Stomach (tissue), 9 donors: ENCODE measurements around the gene IL1RL1. TPM values are rescaled to one million over a fixed set of nuclear protein-coding genes. Genes with fewer than 3 reads are reported as not detected.

Experiments
- DNase-seq, 2 donors: peaks; one replicate each; pipeline versions ENCODE4 v3.0.0 to v3.0.0-alpha.2; 2013 to 2019
- H3K27ac ChIP-seq, 5 donors: fragments of 200-600 bp in 4 of 5; sonication (generic) in 4 of 5; one replicate each; pipeline ENCODE4 v1.5.1; 2013 to 2019; ENCODE audit warnings: mild to moderate bottlenecking in 1 of 5, moderate library complexity in 1 of 5
- H3K27me3 ChIP-seq, 3 donors: fragments of 200-600 bp; sonication (generic); one replicate each; pipeline ENCODE4 v1.5.1; 2017 to 2019; ENCODE audit warnings: mixed run types in 1 of 3
- H3K36me3 ChIP-seq, 4 donors: fragments of 200-600 bp; sonication (generic); 1 replicate in 3 of 4; 2 replicates in 1 of 4; pipeline ENCODE4 v1.5.1; 2016 to 2019
- H3K4me1 ChIP-seq, 4 donors: fragments of 200-600 bp; sonication (generic); one replicate each; pipeline ENCODE4 v1.5.1; 2016 to 2019
- H3K4me3 ChIP-seq, 4 donors: fragments of 200-600 bp; sonication (generic) in 3 of 4; one replicate each; pipeline ENCODE4 v1.5.1; 2016 to 2019; ENCODE audit warnings: mild to moderate bottlenecking in 1 of 4
- H3K9me3 ChIP-seq, 4 donors: fragments of 200-600 bp; sonication (generic); one replicate each; pipeline ENCODE4 v1.5.1; 2016 to 2019
- EP300 ChIP-seq: sonication (generic); formaldehyde crosslinking; IDR thresholded peaks from one replicate; pipeline ENCODE4 v1.6.1; 2017; ENCODE audit warnings: antibody characterized with exemption
- POLR2A ChIP-seq, 4 donors: fragments of 450-650 bp; IDR thresholded peaks; one replicate each; pipeline ENCODE4 v1.6.1; 2016; ENCODE audit warnings: antibody characterized with exemption in 4 of 4, control low read depth in 2 of 4, mild to moderate bottlenecking in 1 of 4, moderate library complexity in 1 of 4
- POLR2AphosphoS5 ChIP-seq, 3 donors: sonication (generic); formaldehyde crosslinking; IDR thresholded peaks; one replicate each; pipeline ENCODE4 v1.6.1; 2016; ENCODE audit warnings: antibody characterized with exemption in 3 of 3
- WGBS, 5 donors: extraction: QIAGEN DNeasy Blood & Tissue Kit in 3 of 5; methylation state at CpG; one replicate each; pipeline versions ENCODE4 v1.1.5 to v1.1.7; 2013 to 2018; 5-methylcytosine and 5-hydroxymethylcytosine counted together
- intact Hi-C: fragments of 100-400 bp; cut with DNase I; formaldehyde crosslinking; loops from one replicate; pipeline ENCODE4 v1.15.1; 2023; ENCODE audit warnings: low total_unique reads
- polyA plus RNA-seq, 3 donors: library from polyadenylated mRNA; stranded (reverse); fragments of 200-250 nt; gene quantifications; one replicate each; pipeline ENCODE4 v1.2.3, GENCODE V29; 2013
- total RNA-seq, 5 donors: library from RNA; depleted of rRNA; stranded (reverse); fragments of >200 nt; gene quantifications; one replicate each; pipeline versions ENCODE4 v1.1.0 to v1.2.3, GENCODE V29; 2014 to 2016
- TF ChIP-seq, protein P1 (sequence below), 7 experiments: fragments of 450-650 bp in 4 of 7; fragments of 200-600 bp in 3 of 7; sonication (generic) in 3 of 7; IDR thresholded peaks; one replicate each; pipeline ENCODE4 v1.5.1; 2016 to 2019; ENCODE audit warnings: antibody characterized with exemption in 7 of 7, control low read depth in 2 of 7, mild to moderate bottlenecking in 1 of 7
- donor health status: healthy with polysubstance abuse.
- donor health status: Bipolar disorder and iron deficiency.
- donor health status: healthy.

IL1RL1 gene
- total and polyA plus RNA-seq, 8 donors, result 0.29 to 61.7 (median 25.4) TPM

- DNase-seq, result no peak
These were observed 54.4 kb downstream of the IL1RL1 start for GRCh38 chr2:102365763-102366162.

GRCh38 chr2:102366406-102367112, 55.2 kb downstream of the IL1RL1 start:
- peaks cover 0 to 18% (median 15%) of the 10 kb centered on the region in 4 donors for H3K9me3 ChIP-seq
- peak overlapping the region in 3 of 5 donors; percentile 39 to 73 (median 49) for H3K27ac ChIP-seq
- DNase-seq, result no peak
- intact Hi-C loops, result no loop called here
- TF ChIP-seq, protein P1, sequence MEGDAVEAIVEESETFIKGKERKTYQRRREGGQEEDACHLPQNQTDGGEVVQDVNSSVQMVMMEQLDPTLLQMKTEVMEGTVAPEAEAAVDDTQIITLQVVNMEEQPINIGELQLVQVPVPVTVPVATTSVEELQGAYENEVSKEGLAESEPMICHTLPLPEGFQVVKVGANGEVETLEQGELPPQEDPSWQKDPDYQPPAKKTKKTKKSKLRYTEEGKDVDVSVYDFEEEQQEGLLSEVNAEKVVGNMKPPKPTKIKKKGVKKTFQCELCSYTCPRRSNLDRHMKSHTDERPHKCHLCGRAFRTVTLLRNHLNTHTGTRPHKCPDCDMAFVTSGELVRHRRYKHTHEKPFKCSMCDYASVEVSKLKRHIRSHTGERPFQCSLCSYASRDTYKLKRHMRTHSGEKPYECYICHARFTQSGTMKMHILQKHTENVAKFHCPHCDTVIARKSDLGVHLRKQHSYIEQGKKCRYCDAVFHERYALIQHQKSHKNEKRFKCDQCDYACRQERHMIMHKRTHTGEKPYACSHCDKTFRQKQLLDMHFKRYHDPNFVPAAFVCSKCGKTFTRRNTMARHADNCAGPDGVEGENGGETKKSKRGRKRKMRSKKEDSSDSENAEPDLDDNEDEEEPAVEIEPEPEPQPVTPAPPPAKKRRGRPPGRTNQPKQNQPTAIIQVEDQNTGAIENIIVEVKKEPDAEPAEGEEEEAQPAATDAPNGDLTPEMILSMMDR (IDR thresholded peaks at IDR 0.05), result no peak
- TF ChIP-seq EP300 (no peak), POLR2A (IDR thresholded peaks at IDR 0.05) (no peak)
- H3K4me3 ChIP-seq, result no peak overlapping the region
- H3K36me3 ChIP-seq, result peaks cover 0 to 41% (median 27%) of the 10 kb centered on the region in 4 donors
- H3K27me3 ChIP-seq, result no peaks in the 10 kb centered on the region
- 76 to 88% (median 87%) methylated on average over 3 of the region's 3 CpGs for WGBS, 5 donors
- H3K4me1 ChIP-seq, result peaks cover 0 to 5% (median 0%) of the 10 kb centered on the region in 4 donors

More at GRCh38 chr2:102365763-102366162, 54.4 kb downstream of the IL1RL1 start:
- 81 to 100% (median 91%) methylated on average over 1 of the region's 1 CpG for WGBS, 5 donors
- Histone ChIP-seq H3K27me3 (no peaks in the 10 kb centered on the region), H3K4me1 (peaks cover 0 to 11% (median 0%) of the 10 kb centered on the region in 4 donors), H3K9me3 (peaks cover 0 to 18% (median 15%) of the 10 kb centered on the region in 4 donors), H3K4me3 (no peak overlapping the region), H3K36me3 (peaks cover 0 to 41% (median 27%) of the 10 kb centered on the region in 4 donors), H3K27ac (no peak overlapping the region)
- TF ChIP-seq EP300, result no peak
- TF ChIP-seq, protein P1 (IDR thresholded peaks at IDR 0.05), result no peak
- intact Hi-C loops, result no loop called here

DNA sequence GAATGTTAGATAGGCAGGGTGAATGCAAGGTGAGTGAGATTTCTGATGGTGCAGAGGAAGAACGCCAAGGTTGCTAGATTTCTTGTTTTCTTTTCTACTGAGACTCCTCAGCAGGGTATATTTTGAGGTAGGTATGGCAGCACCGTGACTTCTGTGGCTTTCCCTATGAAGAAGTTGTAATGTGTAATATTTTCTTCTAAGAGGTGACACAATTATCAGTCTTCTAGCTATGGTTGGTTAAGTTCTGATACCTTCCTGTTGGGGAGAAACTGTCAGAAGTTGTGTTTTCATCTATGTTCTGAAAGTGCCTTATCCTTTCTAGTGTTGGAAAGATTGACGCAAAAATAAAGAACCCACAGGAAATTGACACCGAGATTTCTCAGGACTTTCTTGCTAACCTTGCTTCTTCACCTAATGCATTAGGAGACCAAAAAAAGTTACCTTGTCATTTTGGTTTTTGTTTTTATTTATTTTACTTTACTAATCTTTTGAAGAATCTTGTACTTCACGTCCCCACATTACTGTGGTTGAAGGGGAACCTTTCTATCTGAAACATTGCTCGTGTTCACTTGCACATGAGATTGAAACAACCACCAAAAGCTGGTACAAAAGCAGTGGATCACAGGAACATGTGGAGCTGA, 56.1 kb downstream of the IL1RL1 start:
- H3K4me1 ChIP-seq, result no peaks in the 10 kb centered on the region
- 73 to 84% (median 78%) methylated on average over 6 of the region's 6 CpGs for WGBS, 5 donors
- peaks cover 0 to 41% (median 27%) of the 10 kb centered on the region in 4 donors for H3K36me3 ChIP-seq
- peak overlapping the region in 3 of 5 donors; percentile 39 to 73 (median 49) for H3K27ac ChIP-seq
- H3K27me3 ChIP-seq, result no peaks in the 10 kb centered on the region
- peaks cover 0 to 18% (median 15%) of the 10 kb centered on the region in 4 donors for H3K9me3 ChIP-seq
- intact Hi-C loops, result no loop called here
- H3K4me3 ChIP-seq, result no peak overlapping the region
- peak in 1 of 2 donors; percentile 23 for DNase-seq
- TF ChIP-seq POLR2A (IDR thresholded peaks at IDR 0.05) (no peak), POLR2AphosphoS5 (IDR thresholded peaks at IDR 0.05) (peak in 1 of 3 donors; percentile 6), EP300 (no peak)
- TF ChIP-seq, protein P1 (IDR thresholded peaks at IDR 0.05), result no peak

DNA sequence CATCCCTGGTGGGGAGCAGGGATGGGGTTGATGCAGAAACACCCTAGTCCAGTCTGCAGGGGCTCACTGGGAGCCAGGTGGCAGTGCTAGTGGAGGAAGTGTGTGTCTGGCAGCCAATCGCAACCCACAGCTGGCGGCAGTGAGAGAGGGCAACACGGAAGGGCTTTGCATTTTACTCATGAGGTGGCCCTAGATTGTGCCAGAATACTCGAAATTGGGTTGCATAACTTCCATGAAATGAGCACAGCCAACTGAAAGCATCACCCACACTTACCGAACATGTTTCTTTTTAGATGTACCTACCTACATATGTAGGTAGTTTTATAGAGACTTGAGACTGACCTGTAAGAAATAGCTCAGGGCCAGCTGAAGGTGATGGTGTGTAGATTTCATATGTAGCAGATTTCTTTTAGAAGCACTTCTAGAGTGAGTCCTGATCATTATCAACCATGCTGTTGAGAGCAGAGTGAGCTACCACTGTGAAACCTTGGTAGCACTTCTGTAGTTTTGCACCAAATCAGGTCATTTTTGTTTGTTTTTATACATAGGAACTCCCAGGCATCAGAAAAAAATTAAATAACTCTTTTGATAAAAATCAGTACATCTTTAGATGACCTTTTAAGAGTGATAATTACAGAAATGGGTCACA, 57.2 kb downstream of the IL1RL1 start:
- no peak overlapping the region for H3K4me3 ChIP-seq
- no peaks in the 10 kb centered on the region for H3K27me3 ChIP-seq
- H3K4me1 ChIP-seq, result no peaks in the 10 kb centered on the region
- H3K9me3 ChIP-seq, result peaks cover 0 to 20% (median 16%) of the 10 kb centered on the region in 4 donors
- no peak for TF ChIP-seq POLR2AphosphoS5 (IDR thresholded peaks at IDR 0.05)
- TF ChIP-seq POLR2A (IDR thresholded peaks at IDR 0.05), result no peak
- TF ChIP-seq, protein P1 (IDR thresholded peaks at IDR 0.05), result no peak
- no peak for TF ChIP-seq EP300
- peaks cover 0 to 31% (median 24%) of the 10 kb centered on the region in 4 donors for H3K36me3 ChIP-seq
- DNase-seq, result no peak
- WGBS, 5 donors, result 74 to 91% (median 87%) methylated on average over 5 of the region's 5 CpGs
- H3K27ac ChIP-seq, result peak overlapping the region in 2 of 5 donors; percentile 3 to 34
- intact Hi-C loops, result no loop called here
